Thyroid gland (tissue), 4 donors: Measurements from ENCODE around the gene FBXO2. TPM values are rescaled to one million over a fixed set of nuclear protein-coding genes. Genes with fewer than 3 reads are reported as not detected.

Experiments
- DNase-seq, 2 donors: peaks; one replicate each; pipeline ENCODE4 v3.0.0-alpha.2; 2019
- H3K27ac ChIP-seq, 3 donors: fragments of 200-600 bp; sonication (generic); 1 replicate in 2 of 3; 2 replicates in 1 of 3; pipeline ENCODE4 v1.5.1; 2016 to 2019; ENCODE audit warnings: mild to moderate bottlenecking in 1 of 3, moderate library complexity in 1 of 3
- H3K27me3 ChIP-seq: fragments of 200-600 bp; sonication (generic); one replicate; pipeline ENCODE4 v1.5.1; 2019
- H3K36me3 ChIP-seq, 2 donors: fragments of 200-600 bp; sonication (generic); one replicate each; pipeline ENCODE4 v1.5.1; 2016 to 2019
- H3K4me1 ChIP-seq, 2 donors: fragments of 200-600 bp; sonication (generic); one replicate each; pipeline ENCODE4 v1.5.1; 2017 to 2019
- H3K4me3 ChIP-seq, 3 donors: fragments of 200-600 bp; sonication (generic); replicated peaks in 1 of 3; 1 replicate in 2 of 3; 2 replicates in 1 of 3; pipeline ENCODE4 v1.5.1; 2016; ENCODE audit warnings: mild to moderate bottlenecking in 1 of 3
- H3K9me3 ChIP-seq: fragments of 200-600 bp; sonication (generic); one replicate; pipeline ENCODE4 v1.5.1; 2017
- POLR2A ChIP-seq, 2 donors: fragments of 450-650 bp; IDR thresholded peaks; one replicate each; pipeline ENCODE4 v1.6.1; 2017; ENCODE audit warnings: antibody characterized with exemption in 2 of 2, mild to moderate bottlenecking in 2 of 2, moderate library complexity in 1 of 2
- WGBS, 2 donors: methylation state at CpG; one replicate each; pipeline ENCODE4 v1.1.5; 2017; 5-methylcytosine and 5-hydroxymethylcytosine counted together
- intact Hi-C: fragments of 100-400 bp; cut with DNase I; formaldehyde crosslinking; loops from one replicate; pipeline ENCODE4 v1.15.1; 2023
- total RNA-seq, 4 donors: library from RNA; depleted of rRNA; stranded (reverse); fragments of >200 nt; gene quantifications; one replicate each; pipeline ENCODE4 v1.2.3, GENCODE V29; 2016
- TF ChIP-seq, protein P1 (sequence below), 6 experiments: fragments of 200-600 bp in 3 of 6; fragments of 450-650 bp in 3 of 6; sonication (generic) in 3 of 6; IDR thresholded peaks; one replicate each; pipeline ENCODE4 v1.5.1; 2016 to 2019; ENCODE audit warnings: antibody characterized with exemption in 6 of 6, mild to moderate bottlenecking in 2 of 6, inconsistent platforms in 1 of 6, moderate library complexity in 1 of 6

The FBXO2 gene
- total RNA-seq, 4 donors from 2014 or later, result 4.3 to 9.9 (median 6.7) TPM

- no peak overlapping the region for H3K27ac ChIP-seq
- TF ChIP-seq, protein P1, sequence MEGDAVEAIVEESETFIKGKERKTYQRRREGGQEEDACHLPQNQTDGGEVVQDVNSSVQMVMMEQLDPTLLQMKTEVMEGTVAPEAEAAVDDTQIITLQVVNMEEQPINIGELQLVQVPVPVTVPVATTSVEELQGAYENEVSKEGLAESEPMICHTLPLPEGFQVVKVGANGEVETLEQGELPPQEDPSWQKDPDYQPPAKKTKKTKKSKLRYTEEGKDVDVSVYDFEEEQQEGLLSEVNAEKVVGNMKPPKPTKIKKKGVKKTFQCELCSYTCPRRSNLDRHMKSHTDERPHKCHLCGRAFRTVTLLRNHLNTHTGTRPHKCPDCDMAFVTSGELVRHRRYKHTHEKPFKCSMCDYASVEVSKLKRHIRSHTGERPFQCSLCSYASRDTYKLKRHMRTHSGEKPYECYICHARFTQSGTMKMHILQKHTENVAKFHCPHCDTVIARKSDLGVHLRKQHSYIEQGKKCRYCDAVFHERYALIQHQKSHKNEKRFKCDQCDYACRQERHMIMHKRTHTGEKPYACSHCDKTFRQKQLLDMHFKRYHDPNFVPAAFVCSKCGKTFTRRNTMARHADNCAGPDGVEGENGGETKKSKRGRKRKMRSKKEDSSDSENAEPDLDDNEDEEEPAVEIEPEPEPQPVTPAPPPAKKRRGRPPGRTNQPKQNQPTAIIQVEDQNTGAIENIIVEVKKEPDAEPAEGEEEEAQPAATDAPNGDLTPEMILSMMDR (IDR thresholded peaks at IDR 0.05), result no peak
- no peak for TF ChIP-seq POLR2A (IDR thresholded peaks at IDR 0.05)
- no peaks in the 10 kb centered on the region for H3K9me3 ChIP-seq
- peaks cover 16% of the 10 kb centered on the region for H3K27me3 ChIP-seq
- H3K4me3 ChIP-seq, result no peak overlapping the region
- WGBS, 2 donors, result 94 to 95% methylated on average over 4 of the region's 4 CpGs
- DNase-seq, result no peak
- no peaks in the 10 kb centered on the region for H3K36me3 ChIP-seq
- peaks cover 0 to 22% of the 10 kb centered on the region in 2 donors for H3K4me1 ChIP-seq
- intact Hi-C loops, result no loop called here
Observed at GRCh38 chr1:11688506-11688905, 34.3 kb upstream of the FBXO2 start.

- 87 to 97% methylated on average over 7 of the region's 7 CpGs for WGBS, 2 donors
- H3K36me3 ChIP-seq, result no peaks in the 10 kb centered on the region
- H3K27me3 ChIP-seq, result peaks cover 9% of the 10 kb centered on the region
- DNase-seq, result no peak
- intact Hi-C loops, result no loop called here
- H3K27ac ChIP-seq, result no peak overlapping the region
- no peak overlapping the region for H3K4me3 ChIP-seq
- TF ChIP-seq, protein P1 (IDR thresholded peaks at IDR 0.05), result no peak
- TF ChIP-seq POLR2A (IDR thresholded peaks at IDR 0.05), result no peak
- H3K4me1 ChIP-seq, result peaks cover 4 to 9% of the 10 kb centered on the region in 2 donors
- H3K9me3 ChIP-seq, result no peaks in the 10 kb centered on the region
Observed at GRCh38 chr1:11685210-11685752, 31.1 kb upstream of the FBXO2 start.

- TF ChIP-seq, protein P1 (IDR thresholded peaks at IDR 0.05), result no peak
- no peak for TF ChIP-seq POLR2A (IDR thresholded peaks at IDR 0.05)
- Histone ChIP-seq H3K4me3 (no peak overlapping the region), H3K9me3 (no peaks in the 10 kb centered on the region), H3K27ac (no peak overlapping the region), H3K36me3 (no peaks in the 10 kb centered on the region), H3K4me1 (peaks cover 7 to 10% of the 10 kb centered on the region in 2 donors), H3K27me3 (no peaks in the 10 kb centered on the region)
- intact Hi-C loops, result no loop called here
- DNase-seq, result no peak
- WGBS, 2 donors, result 68 to 70% methylated on average over 7 of the region's 7 CpGs
Observed at GRCh38 chr1:11684070-11684469, 29.8 kb upstream of the FBXO2 start.

- TF ChIP-seq, protein P1 (IDR thresholded peaks at IDR 0.05), result no peak
- TF ChIP-seq POLR2A (IDR thresholded peaks at IDR 0.05), result no peak
- no peaks in the 10 kb centered on the region for H3K9me3 ChIP-seq
- H3K27me3 ChIP-seq, result no peaks in the 10 kb centered on the region
- H3K4me3 ChIP-seq, result no peak overlapping the region
- intact Hi-C loops, result no loop called here
- no peak for DNase-seq
- no peak overlapping the region for H3K27ac ChIP-seq
- 56 to 75% methylated on average over 1 of the region's 1 CpG for WGBS, 2 donors
- peaks cover 7 to 10% of the 10 kb centered on the region in 2 donors for H3K4me1 ChIP-seq
- H3K36me3 ChIP-seq, result no peaks in the 10 kb centered on the region
Observed at GRCh38 chr1:11682799-11683198, 28.6 kb upstream of the FBXO2 start.

DNA sequence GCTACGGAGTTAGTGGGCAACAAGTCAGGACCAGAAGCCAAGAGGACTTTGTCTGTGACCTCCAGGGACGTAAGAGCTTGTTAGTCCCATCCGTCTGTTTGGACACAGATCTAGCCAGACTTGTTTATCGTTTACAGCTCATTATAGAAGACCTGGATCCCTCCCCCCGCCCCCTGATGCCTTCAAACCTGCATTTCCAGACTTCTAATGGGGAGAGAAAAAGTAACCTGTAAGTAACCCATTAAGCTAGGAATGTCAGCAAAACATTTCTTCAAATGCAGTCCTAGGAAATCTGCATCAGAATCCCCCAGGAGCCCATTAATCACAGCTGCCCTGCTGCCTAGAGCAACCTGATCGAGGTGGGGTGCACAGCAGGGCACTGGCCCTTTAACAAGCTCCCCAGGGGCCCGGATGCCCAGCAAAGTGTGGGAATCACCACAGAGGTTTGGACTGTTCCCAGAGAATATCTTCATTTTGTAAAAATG, 28.1 kb upstream of the FBXO2 start:
- no peak for DNase-seq
- Histone ChIP-seq H3K27ac (no peak overlapping the region), H3K4me3 (no peak overlapping the region), H3K4me1 (peaks cover 7 to 10% of the 10 kb centered on the region in 2 donors), H3K36me3 (no peaks in the 10 kb centered on the region), H3K9me3 (no peaks in the 10 kb centered on the region), H3K27me3 (no peaks in the 10 kb centered on the region)
- intact Hi-C loops, result no loop called here
- WGBS, 2 donors, result 56 to 60% methylated on average over 7 of the region's 7 CpGs
- TF ChIP-seq, protein P1 (IDR thresholded peaks at IDR 0.05), result no peak
- no peak for TF ChIP-seq POLR2A (IDR thresholded peaks at IDR 0.05)
